ENCODE results near the gene JUP.

DNA sequence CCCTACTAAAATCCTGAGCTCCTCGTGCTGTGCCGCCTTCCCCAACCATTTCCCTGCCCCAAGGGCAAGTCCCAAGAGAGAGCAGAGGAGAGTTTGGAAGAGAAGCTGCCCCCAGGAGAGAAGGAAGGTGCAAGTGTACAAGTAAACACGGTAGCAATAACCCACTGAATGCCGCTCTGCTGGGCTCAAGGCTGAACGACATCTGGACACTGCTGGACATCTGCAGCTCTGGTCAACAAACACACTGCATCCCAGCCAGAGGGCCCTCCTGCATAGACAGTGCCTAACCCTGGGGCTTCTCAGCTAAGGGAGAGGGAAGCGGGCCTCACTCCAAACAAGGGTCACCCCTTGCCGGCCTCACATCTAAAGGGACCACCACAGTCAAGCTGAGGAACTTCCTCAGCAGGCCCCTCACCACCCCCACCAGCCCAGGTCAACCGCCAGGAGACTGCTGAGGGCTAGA lies 12.7 kb downstream of the JUP start:
- TF ChIP-seq, protein P1, sequence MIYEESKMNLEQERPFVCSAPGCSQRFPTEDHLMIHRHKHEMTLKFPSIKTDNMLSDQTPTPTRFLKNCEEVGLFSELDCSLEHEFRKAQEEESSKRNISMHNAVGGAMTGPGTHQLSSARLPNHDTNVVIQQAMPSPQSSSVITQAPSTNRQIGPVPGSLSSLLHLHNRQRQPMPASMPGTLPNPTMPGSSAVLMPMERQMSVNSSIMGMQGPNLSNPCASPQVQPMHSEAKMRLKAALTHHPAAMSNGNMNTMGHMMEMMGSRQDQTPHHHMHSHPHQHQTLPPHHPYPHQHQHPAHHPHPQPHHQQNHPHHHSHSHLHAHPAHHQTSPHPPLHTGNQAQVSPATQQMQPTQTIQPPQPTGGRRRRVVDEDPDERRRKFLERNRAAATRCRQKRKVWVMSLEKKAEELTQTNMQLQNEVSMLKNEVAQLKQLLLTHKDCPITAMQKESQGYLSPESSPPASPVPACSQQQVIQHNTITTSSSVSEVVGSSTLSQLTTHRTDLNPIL (CRISPR knock-in tag; IDR thresholded peaks at IDR 0.05; ENCODE audit: low read depth) = no peak
- no peak for TF ChIP-seq CSDC2 (CRISPR knock-in tag; IDR thresholded peaks at IDR 0.05)
- TF ChIP-seq SNAI2 (CRISPR knock-in tag; IDR thresholded peaks at IDR 0.05) = no peak
- no peak for TF ChIP-seq ZNF565 (CRISPR knock-in tag; conservative IDR thresholded peaks at IDR 0.05; ENCODE audit: low read depth)
- TF ChIP-seq, protein P2, sequence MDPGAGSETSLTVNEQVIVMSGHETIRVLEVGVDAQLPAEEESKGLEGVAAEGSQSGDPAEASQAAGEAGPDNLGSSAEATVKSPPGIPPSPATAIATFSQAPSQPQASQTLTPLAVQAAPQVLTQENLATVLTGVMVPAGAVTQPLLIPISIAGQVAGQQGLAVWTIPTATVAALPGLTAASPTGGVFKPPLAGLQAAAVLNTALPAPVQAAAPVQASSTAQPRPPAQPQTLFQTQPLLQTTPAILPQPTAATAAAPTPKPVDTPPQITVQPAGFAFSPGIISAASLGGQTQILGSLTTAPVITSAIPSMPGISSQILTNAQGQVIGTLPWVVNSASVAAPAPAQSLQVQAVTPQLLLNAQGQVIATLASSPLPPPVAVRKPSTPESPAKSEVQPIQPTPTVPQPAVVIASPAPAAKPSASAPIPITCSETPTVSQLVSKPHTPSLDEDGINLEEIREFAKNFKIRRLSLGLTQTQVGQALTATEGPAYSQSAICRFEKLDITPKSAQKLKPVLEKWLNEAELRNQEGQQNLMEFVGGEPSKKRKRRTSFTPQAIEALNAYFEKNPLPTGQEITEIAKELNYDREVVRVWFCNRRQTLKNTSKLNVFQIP (CRISPR knock-in tag; IDR thresholded peaks at IDR 0.05; ENCODE audit: borderline replicate concordance, low read depth) = no peak
- TF ChIP-seq TOX (CRISPR knock-in tag; IDR thresholded peaks at IDR 0.05; ENCODE audit: borderline replicate concordance) = no peak
